GM19395 (cell line): ENCODE results near the gene SUN2.
A peak's percentile ranks its signal among the peaks of the same experiment; 100 is the strongest.

ENCODE experiments used
- ATAC-seq: cut with Tn5 transposase; IDR thresholded peaks from one replicate; pipeline ENCODE4 v1.9.1; 2021; ENCODE audit warnings: mild to moderate bottlenecking, moderate library complexity; ENCODE audit not compliant: unreplicated experiment

Gene SUN2

DNA sequence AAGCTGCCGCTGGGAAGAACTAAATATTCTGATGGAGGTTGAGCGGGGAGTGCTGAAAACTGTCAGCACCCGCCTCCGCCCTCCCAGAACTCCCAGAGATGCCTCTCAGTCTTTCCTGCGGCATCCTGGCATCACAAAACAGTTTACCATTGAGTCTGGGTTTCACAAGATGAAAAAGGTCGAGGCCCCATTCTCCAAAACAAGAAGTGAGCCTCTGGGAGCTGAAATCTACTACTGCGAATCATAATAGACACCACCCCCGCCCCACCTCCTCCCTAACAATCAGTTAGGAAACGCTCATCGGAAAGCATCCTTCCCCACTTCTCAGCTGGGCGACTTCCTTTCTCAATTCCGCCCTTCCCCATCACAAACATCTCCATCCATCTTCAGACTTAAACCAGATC is 1.0 kb downstream of the SUN2 start:
- no peak for ATAC-seq

DNA sequence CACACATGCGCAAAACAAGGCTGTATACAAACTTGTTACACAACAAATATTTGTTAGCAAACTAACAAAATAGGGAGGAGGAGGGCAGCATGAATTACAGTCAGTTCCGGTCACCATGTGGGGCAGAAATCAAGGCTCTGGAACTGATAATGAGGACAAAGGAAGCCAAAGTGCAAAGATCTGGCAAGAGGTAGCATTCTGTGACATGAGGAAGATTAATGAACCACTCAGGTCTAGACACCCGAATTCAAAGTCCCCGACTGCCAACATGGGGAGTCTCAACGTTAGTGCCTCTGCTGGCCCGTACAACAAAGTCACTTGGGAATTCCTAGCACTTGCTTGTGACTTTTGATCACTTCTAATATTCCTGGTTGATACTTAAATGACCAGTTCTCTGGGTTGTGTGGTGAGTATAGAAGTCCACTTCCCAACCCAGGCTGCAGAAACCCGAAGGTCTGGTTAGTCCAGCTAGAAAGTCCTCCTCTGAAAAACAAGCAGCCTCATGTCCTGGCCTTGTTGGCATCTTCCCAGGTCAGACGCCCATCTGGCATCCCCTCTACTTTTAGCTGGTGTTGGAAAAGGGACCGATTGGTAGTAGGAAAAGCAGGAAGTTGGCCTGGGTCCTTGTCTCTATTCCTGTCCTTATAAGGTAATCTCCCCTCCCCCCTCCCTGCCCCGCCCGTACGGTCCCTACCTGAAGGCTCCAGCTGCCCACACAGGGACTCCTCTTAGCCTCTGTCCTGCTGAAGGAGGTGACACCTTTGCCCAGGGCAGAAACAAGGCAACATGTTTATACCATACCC is 1.6 kb downstream of the SUN2 start:
- ATAC-seq, result no peak

DNA sequence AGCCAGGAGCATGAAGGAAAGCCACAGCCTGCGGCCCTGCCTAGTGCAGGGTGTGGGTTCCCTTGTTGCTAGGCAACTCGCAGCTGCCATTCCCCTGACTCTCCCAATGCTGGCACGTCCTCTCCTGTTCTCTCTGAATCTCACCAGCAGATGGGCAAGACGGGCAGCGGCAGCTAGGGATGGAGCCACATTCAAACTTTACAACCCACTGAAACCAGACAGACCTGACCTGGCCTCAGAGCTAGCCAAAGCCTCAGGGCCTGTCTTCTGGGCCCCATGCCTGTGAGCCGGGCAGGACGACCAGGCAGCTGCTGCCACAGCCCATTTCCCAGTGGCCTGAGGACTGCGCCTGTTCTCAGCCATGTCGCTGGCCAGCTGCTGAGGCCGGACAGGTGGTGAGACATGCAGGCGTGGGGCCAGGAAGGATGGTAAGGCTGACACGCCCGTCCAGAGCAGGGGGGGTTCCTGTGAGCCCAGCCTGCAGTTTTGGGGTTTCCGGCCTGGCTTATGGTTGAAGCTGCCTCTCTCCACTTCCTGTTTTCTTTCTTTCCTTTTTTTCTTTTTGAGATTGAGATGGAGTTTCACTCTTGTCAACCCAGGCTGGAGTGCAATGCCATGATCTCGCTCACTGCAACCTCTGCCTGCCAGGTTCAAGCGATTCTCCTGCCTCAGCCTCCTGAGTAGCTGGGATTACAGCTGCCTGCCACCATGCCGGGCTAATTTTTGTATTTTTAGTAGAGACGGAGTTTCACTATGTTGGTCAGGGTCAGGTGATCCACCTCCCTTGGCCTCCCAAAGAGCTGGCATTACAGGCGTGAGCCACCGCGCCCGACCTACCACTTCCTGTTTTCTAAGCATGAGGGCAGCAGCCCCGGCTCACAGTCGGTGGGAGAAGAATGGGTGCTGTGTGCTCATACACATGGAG is 4.1 kb downstream of the SUN2 start:
- peak; percentile 49 for ATAC-seq

DNA sequence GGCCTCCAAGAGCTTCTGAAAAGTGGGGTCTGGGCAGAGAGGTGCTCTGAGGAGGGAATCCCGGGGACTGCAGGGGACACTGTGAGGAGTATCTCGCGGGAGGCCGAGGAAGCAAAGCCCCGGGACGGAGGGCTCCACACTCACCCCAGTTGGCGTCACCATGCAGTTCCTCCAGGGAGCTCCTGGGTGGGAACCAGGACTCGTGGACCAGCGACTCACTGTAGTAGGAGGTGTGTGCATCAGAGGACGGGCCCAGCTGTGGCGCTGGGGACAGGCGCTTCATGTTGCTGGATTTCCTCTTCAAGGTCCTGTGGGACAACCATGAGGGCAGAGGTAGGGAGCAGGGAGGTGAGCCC is 4.8 kb downstream of the SUN2 start:
- no peak for ATAC-seq

DNA sequence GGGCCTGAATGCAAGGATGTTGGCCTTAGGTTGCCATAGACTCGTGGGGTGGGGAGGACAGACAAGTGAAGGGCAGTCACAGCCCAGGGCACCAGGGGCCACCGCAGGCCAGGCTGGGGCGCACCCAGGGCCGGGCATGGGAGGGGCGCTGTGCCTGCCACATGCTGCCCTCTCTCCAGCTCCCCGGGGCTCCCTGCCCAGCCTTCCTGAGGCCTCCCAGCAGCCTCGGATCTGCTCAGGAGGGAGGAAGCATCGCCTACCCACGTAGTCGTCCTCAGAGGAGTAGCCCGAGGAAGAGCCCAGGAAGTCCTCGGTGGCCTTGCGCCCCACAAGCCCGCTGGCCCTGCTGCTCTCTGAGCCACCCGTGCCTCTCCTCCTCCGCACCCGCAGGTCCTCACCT is 5.2 kb downstream of the SUN2 start:
- ATAC-seq, result no peak

DNA sequence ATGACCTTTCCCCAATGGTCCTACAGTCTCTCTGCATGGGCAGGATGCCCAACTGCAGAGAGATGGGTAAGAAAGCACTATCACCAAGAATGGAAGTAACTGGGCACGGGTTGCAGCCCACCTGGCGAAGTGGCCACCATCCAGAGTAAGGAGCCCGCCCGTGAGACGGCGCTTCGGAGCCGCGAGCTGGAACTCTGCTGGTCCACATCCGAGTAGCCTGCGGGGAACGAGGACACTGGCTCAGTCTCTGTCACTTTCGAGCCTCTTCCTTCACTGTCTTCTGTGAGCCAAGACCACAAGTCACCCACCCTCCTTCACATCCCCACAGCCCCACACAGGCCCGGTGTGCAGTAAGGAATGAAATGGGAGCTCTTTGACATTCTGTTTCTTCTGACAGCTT is 5.7 kb downstream of the SUN2 start:
- no peak for ATAC-seq

DNA sequence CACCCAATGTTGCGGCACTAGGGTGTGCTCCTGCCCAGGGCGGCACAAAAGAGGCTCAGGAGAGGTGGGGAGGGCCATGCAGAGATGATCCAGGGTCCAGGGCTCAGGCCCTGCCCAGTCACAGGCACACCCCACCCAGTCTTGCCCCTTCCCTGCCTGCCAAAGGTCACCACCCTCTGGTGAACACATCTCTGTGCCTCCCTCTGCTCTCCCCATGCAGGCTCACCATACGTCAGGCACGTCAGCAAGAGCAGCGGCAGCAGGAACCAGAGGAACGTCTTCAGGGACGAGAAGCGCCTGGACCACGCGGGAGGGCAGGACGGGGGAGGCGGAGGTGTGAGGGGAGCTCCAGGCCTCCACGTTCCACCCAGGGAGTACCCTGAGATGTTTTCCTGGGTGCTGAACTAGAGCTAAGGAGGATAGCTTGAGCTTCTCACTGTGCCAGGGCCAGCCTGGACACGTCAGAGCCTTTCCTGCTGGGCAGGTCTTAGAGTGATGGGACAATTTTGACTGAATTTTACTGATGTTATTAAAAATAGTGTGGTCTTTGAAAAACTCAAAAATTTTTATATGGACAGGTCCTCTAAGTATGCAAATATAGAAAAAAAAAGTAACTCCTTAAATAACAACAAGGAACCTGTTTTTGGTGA is 7.2 kb downstream of the SUN2 start:
- ATAC-seq, result no peak

DNA sequence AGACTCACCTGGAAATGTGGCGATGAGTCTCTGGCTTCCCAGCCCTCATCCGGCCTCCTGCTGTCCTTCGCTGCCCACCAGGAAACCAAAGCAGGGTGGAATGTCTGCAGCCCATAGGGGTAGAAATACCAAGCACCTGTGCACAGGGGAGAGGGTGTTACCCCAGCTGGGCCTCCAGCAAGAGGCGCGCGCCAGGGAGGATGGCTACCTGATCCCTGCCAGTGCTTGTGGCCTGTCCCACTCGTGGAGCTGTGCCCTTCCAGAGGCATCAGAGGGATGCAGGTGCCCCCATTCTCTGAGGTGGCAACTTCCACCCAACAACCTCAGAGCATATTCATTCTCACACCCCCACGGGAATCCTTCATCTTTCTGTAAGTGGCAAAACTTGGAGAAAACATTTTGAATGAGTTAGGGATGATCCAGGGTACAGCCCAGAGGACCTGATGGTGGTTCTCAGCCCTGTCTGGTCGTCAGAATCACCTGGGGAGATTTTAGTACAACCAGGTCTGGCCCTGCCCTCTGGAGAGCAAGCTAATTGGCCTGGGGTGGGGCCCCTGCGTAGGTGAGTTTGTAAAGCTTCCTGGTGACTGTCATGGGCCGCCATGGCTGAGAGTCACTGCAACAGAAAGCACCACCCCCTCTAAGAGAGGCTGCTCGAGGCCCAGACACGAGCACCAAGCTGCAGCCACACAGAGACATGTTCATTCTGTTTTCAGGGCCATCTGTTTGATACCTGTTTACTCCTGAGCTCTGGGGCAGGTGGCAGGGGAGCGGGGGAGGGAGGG is 9.9 kb downstream of the SUN2 start:
- no peak for ATAC-seq

DNA sequence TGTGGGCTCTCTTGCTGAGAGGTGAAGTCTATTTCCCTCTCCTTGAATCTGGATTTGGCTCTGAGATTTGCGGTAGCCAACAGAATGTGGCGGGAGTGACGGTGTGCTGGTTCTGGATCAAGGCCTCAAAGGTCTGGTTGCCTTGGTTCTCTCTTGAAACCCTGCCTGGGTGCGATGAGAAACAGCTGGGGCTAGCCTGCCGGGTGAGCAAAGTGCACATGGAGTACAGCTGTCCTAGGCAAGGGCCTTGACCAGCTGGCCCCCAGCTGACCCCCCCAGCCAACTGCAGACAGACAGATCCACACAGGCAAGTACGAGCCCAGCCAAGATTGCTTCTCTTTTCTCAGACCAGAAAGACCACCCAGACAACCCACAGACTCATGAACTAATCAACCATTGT is 10.8 kb downstream of the SUN2 start:
- no peak for ATAC-seq

DNA sequence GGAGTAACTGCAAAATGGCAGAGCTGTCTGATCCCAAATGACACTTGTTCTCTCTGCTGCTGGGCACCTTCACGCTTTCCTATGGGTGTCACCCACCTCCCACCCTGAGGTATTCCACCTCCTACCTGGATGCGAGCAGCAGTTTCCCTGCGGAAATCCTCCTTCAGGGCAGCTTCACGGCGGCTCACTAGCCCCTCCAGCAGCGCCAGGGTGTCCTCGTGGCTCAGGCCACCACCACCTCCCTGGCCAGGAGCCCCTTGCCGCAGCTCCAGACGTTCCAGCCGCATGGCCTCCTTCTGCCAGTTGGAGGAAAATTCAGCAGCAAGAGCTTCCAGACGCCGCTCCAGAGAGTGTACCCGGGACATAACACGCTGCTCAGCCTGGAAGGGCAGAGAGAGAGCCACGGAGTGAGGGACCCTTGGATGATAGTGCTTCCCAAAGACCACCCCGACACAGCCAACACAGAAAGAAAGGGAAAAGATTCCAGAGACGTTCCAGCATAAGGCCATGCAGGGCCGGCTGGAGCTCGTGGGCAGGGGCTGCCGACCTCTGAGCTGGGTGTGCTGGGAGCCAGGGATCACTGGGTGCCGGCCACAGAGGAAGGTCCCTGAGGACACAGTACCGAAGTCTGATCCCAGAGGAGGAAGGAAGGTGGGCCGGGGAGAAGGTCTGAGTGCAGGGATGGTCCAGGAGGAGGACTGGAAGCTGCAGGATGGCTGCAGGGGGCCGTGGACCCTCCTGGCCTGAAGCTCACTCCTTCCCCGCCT is 13.4 kb downstream of the SUN2 start:
- ATAC-seq, result no peak

DNA sequence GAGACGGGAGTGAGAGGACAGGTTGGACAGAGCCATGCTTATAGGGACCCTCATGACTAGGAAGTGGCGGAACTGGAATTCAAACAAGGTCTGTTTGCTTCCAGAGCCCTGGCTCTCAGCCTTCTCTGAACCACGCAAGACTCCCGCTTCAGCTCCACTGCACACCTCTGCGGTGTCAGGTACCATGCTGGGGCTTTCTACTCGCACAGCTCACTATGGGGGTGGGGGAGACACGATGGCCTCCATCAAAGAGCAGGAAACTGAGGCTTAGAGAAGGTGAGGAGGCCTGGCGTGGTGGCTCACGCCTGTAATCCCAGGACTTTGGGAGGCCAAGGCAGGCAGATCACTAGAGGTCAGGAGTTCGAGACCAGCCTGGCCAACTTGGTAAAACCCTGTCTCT is 14.2 kb downstream of the SUN2 start:
- ATAC-seq, result no peak

DNA sequence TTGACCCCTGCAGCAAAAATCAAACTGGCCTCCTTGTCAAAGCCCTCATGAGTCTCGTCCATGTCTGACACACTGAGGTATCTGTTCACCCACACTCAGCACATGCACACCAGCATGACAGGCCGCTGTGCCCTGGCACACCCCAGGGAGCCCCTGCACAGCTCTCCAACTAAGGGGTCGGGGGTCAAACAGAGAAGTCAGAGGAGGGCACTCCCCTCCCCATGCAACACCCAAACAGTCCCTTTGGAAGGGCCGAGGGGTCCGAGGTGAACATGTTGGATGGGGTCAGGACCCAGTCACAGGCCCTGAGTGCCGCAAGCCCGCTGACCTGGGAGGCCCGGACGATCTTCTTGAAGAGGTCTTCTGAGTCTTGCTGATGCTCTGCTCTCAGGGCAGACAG is 14.6 kb downstream of the SUN2 start:
- no peak for ATAC-seq

DNA sequence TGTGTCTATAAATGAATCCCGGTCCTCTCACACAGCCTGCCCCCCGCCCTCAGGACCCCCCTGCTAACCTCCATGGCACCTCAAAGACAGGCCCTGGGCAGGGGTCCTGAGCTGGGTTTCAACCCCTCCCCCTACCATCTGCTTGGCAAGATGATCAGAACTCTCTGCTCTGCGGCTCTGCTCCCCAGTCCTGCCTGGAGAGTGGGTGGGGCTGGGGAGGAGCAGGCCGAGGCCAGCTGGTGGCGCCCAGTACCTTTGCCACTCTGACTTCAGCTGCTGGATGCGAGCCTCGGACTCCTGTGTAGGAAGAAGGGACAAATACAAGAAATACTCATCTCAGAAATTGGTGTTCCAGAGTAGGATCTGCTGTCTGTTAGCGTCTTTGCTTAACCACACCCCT is 15.0 kb downstream of the SUN2 start:
- no peak for ATAC-seq

DNA sequence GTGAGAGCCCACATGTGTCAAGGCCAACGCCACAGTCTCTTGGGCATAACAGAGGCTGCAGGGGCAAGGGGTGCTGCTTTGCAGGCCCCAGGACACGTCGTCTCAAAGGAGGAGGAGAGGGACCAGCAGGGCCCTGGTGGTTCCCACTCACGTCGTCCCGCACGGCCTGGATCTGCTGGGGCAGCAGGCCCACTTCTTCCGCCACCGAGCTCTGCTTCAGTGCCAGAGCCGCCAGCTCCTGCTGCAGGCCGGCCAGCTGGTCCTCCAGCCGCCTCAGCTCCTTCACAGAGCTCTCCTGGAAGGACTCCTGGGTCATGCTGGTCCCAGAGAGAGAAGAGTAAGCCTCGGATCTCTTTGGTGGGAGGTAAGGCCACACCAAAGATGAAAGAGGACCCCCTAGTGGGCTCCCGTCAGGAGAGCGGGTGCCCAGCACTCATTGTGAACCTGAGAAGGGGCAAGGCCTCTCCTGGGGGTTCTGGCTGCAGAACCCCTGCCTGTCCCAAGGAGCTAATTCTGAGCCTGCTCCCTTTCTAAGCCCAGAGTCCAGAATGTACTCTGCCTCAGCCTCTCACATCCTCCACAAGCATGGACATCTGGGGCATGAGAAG is 15.6 kb downstream of the SUN2 start:
- no peak for ATAC-seq

DNA sequence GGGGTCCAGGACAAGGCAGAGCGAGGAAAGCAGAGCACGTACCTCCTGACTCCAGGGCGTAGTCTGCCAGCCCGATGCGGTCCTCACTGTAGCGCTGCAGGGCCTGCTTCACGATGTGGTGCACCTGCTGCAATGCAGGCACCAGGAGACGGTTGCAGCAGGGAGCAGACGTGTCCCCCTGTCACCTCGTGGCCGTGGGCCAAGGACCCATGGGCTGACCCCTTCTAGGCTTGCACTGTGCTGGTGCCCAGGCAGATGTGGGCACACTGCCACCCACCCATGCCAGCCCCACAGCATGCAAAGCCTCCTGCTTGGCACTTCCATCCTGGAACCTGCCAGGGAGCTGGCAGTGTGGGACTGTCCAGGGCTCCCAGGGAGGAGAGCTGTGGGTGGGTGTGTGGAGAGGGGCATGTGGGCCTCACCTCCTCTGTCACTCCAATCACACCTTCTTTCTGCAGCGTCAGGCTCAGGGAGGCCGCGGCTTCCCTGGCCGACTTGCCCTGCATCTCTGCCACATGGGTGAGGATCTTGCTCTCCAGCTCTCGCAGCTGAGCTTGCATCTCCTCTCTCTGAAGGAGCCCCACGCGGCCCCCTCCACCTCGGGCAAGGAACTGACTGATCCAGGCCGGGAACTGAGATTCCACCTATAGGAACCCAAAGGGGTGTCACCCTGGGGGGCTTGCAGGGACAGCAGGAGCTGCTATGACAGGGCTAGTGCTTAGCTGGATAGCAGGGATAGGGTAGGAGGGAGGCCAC is 16.3 kb downstream of the SUN2 start:
- no peak for ATAC-seq

DNA sequence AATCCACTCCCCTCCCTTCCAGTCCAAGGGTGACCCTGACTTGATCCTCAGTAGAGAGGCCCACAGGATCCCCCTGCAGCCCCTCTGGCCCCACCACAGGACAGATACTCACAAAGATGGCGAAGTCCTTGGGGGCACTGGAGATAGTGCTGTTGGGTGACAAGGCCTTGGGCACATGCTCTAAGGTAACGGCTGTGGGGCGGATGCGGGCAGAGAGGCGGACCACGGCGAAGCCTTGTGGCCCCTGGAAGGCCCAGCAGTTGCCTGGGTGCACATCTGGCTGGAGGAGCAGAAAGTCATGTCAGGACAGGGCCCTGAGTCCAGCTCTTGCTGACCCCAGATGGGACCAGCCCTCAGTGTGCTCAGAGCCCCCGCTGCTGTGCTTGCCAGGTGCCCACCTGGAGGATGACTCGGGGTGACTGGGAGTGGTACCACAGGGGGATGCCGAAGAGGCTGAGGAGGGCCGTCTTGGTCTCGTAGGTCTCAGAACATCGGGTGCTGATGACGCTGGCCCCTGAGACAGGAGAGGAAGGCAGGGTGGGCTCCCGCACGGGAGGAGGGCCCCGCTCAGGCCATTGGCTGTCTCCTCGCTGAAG is 17.2 kb downstream of the SUN2 start:
- ATAC-seq, result no peak

DNA sequence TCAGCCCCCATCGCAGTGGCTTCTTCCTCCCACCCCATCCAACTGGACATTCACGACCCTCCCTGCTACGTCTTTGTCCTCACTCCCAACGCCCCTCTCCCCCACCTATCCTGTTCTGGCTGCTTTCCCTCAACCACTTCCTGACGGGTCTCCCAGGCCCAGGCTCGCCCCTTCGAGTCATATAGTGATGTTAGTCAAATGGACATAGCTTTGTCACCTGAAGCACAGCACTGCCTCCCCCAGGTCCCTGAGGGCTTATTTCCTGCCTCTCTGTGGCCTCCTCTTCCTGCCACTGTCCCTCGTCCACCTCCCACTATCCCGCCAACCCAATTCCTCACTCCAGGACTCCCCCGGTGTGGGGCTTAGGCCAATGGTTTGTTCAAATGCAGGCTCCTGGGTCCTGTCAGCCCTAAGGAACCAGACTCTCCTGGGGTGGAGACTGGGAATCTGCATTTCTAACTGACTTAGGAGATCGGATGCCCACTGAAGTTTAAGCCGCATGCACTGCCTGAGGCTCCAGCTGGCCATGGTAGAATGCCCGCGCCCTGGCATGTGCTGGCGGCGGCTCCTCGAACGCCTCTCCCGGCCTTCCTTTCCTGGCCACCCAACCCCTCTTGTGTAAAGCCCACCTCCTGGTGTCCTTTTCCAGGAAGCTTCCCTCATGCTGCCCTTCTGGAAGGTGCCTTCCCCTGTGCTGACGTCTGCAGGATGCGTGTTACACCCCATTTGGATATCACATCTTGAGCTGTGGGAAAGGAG is 18.3 kb downstream of the SUN2 start:
- no peak for ATAC-seq

DNA sequence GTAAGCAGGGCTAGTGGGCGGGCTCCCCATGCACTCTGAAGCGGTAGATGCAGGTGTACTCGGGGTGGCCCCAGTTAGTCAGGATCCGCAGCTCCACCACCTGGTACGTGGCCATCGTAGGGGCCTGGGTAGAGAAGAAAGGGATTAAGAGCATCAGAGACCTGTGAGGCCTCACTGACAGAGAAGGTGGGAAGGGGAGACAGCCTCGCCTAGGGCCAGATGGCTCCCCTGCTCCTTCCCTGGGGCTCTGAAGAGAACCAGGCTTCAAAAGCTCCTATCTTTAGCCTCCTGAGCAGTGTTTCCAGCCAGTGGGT is 19.6 kb downstream of the SUN2 start:
- ATAC-seq, result no peak
